SK-N-SH (cell line): ENCODE results near the gene CDCP2.
"Not testable (repeated sequence)": the region's sequence is repeated elsewhere in the genome, so short reads cannot be mapped to it uniquely, and the experiment has no call there.

Experiments used
- CHD2 ChIP-seq: fragments of 150-350 bp; IDR thresholded peaks from 2 replicates; pipeline ENCODE4 v1.6.1; 2018; ENCODE audit warnings: low read length; ENCODE audit not compliant: partially characterized antibody
- EP300 ChIP-seq, 2 experiments: IDR thresholded peaks; 2 replicates each; pipeline versions ENCODE4 v1.4.0 to v1.6.1; 2012; ENCODE audit warnings: borderline replicate concordance in 1 of 2, low read depth in 1 of 2, low read length in 1 of 2
- FOXM1 ChIP-seq: IDR thresholded peaks from 2 replicates; pipeline ENCODE4 v1.4.0; 2012; ENCODE audit warnings: low read depth, mild to moderate bottlenecking
- POLR2AphosphoS5 ChIP-seq: IDR thresholded peaks from 2 replicates; pipeline ENCODE4 v1.6.1; 2012; ENCODE audit warnings: low read depth, low read length
- RAD21 ChIP-seq: IDR thresholded peaks from 2 replicates; pipeline ENCODE4 v1.6.1; 2012; ENCODE audit warnings: mild to moderate bottlenecking, low read length
- RXRA ChIP-seq: IDR thresholded peaks from 2 replicates; pipeline ENCODE4 v1.4.0; 2012; ENCODE audit warnings: low read depth, mild to moderate bottlenecking, borderline replicate concordance
- TF ChIP-seq, protein P1 (sequence below): fragments of 200-600 bp; sonication (generic); IDR thresholded peaks from 2 replicates; pipeline ENCODE4 v1.6.1; 2017; ENCODE audit warnings: antibody characterized with exemption, mild to moderate bottlenecking, moderate library complexity
- TF ChIP-seq, protein P2 (sequence below): IDR thresholded peaks from 2 replicates; pipeline ENCODE4 v1.4.0; 2012; ENCODE audit warnings: low read depth

DNA sequence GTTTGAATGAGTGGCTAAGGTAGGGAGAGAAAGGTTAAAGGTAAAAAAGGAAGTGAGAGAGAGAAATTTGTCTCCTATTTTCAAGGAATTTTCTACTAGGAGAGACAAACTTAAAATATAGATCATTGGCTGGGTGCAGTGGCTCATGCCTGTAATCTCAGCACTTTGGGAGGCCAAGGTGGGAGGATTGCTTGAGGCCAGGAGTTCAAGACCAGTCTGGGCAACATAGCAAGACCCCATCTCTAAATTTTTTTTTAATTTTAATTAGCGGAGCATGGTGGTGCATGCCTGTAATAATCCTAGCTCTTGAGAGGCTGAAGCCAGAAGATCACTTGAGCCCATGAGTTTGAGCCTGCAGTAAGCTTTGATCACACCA lies 58.1 kb downstream of the CDCP2 start:
- not testable (repeated sequence) for TF ChIP-seq FOXM1; EP300 (IDR thresholded peaks at IDR 0.05; ENCODE audit: borderline replicate concordance in 1 of 2, low read depth in 1 of 2, low read length in 1 of 2); POLR2AphosphoS5; RAD21; RXRA; CHD2
- TF ChIP-seq, protein P1, sequence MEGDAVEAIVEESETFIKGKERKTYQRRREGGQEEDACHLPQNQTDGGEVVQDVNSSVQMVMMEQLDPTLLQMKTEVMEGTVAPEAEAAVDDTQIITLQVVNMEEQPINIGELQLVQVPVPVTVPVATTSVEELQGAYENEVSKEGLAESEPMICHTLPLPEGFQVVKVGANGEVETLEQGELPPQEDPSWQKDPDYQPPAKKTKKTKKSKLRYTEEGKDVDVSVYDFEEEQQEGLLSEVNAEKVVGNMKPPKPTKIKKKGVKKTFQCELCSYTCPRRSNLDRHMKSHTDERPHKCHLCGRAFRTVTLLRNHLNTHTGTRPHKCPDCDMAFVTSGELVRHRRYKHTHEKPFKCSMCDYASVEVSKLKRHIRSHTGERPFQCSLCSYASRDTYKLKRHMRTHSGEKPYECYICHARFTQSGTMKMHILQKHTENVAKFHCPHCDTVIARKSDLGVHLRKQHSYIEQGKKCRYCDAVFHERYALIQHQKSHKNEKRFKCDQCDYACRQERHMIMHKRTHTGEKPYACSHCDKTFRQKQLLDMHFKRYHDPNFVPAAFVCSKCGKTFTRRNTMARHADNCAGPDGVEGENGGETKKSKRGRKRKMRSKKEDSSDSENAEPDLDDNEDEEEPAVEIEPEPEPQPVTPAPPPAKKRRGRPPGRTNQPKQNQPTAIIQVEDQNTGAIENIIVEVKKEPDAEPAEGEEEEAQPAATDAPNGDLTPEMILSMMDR = not testable (repeated sequence)
- TF ChIP-seq, protein P2, sequence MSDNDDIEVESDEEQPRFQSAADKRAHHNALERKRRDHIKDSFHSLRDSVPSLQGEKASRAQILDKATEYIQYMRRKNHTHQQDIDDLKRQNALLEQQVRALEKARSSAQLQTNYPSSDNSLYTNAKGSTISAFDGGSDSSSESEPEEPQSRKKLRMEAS = not testable (repeated sequence)
